K562 (cell line): ENCODE measurements around the gene LRRC4. TPM values are rescaled to one million over a fixed set of nuclear protein-coding genes. Genes with fewer than 3 reads are reported as not detected.

ENCODE experiments used
- ARID3A ChIP-seq: IDR thresholded peaks from 2 replicates; pipeline ENCODE4 v1.6.1; 2012; ENCODE audit warnings: low read depth, low read length, improper control_type of control experiment, borderline replicate concordance
- HMGN3 ChIP-seq: IDR thresholded peaks from 2 replicates; pipeline ENCODE4 v1.6.1; 2011; ENCODE audit warnings: borderline replicate concordance, low read depth, mild to moderate bottlenecking, mixed read lengths, low read length; ENCODE audit not compliant: insufficient read length; ENCODE audit errors: extremely low read depth
- HSF4 ChIP-seq: fragments of 250-450 bp; sonication (Bioruptor Pico); IDR thresholded peaks from 2 replicates; pipeline ENCODE4 v2.1.2; 2022; ENCODE audit warnings: mild to moderate bottlenecking, moderate library complexity, borderline replicate concordance
- MED1 ChIP-seq: sonication (generic); formaldehyde crosslinking; IDR thresholded peaks from 2 replicates; pipeline ENCODE4 v1.8.1; 2023; ENCODE audit warnings: missing genetic modification reagents, borderline replicate concordance
- MLLT1 ChIP-seq, 2 experiments: fragments of 450-650 bp; IDR thresholded peaks; 2 replicates each; pipeline ENCODE4 v1.6.1; 2016
- MTA2 ChIP-seq: fragments of 450-650 bp; IDR thresholded peaks from 2 replicates; pipeline ENCODE4 v1.6.1; 2016; ENCODE audit warnings: low read depth
- PHB2 ChIP-seq: fragments of 450-650 bp; IDR thresholded peaks from 2 replicates; pipeline ENCODE4 v1.6.1; 2017; ENCODE audit warnings: low read depth
- PHF8 ChIP-seq: fragments of 200-600 bp; sonication (generic); IDR thresholded peaks from 2 replicates; pipeline ENCODE4 v1.6.1; 2012; ENCODE audit warnings: mixed run types, mild to moderate bottlenecking, inconsistent platforms, low read length, moderate library complexity, borderline replicate concordance
- PTBP1 ChIP-seq: fragments of 200-400 bp; formaldehyde crosslinking; IDR thresholded peaks from 2 replicates; pipeline ENCODE4 v1.6.1; 2017; ENCODE audit warnings: low read depth, low read length
- SP2 ChIP-seq: IDR thresholded peaks from 2 replicates; pipeline ENCODE4 v1.6.1; 2011; ENCODE audit warnings: mild to moderate bottlenecking, low read depth, low read length, moderate library complexity; ENCODE audit not compliant: poor library complexity, severe bottlenecking; ENCODE audit errors: extremely low read depth
- TAF9B ChIP-seq: fragments of 450-650 bp; IDR thresholded peaks from 2 replicates; pipeline ENCODE4 v1.6.1; 2018; ENCODE audit warnings: mild to moderate bottlenecking; ENCODE audit not compliant: partially characterized antibody
- TBP ChIP-seq: optimal IDR thresholded peaks from 2 replicates; pipeline ENCODE3; 2011; ENCODE audit warnings: low read depth, low read length, improper control_type of control experiment
- TEAD4 ChIP-seq, 2 experiments: sonication (generic) in 1 of 2; formaldehyde crosslinking in 1 of 2; IDR thresholded peaks; 2 replicates each; pipeline versions ENCODE4 v1.6.1 to v1.8.0; 2012 to 2022; ENCODE audit warnings: borderline replicate concordance in 1 of 2, inconsistent platforms in 1 of 2, low read length in 1 of 2, mild to moderate bottlenecking in 1 of 2, missing genetic modification reagents in 1 of 2
- ZNF408 ChIP-seq: fragments of 250-450 bp; sonication (Bioruptor Pico); IDR thresholded peaks from 2 replicates; pipeline ENCODE4 v1.4.0; 2020; ENCODE audit warnings: low read depth, mild to moderate bottlenecking, moderate library complexity
- ZNF589 ChIP-seq: fragments of 200-800 bp; sonication (Bioruptor generic); IDR thresholded peaks from 2 replicates; pipeline ENCODE4 v1.6.1; 2016; ENCODE audit warnings: low read depth, missing genetic modification characterization, missing compliant biosample characterization
- ZZZ3 ChIP-seq: fragments of 450-650 bp; IDR thresholded peaks from 2 replicates; pipeline ENCODE4 v1.6.1; 2016; ENCODE audit warnings: antibody characterized with exemption, mild to moderate bottlenecking, moderate library complexity
- polyA plus RNA-seq, 8 experiments: library from polyadenylated mRNA; depleted of rRNA in 4 of 8; stranded (reverse) in 5 of 8; unstranded in 3 of 8; fragments of >200 nt; fragmentation: Nextera tagmentation in 2 of 8; fragmentation: Illumina TruSeq in 1 of 8; extraction: Ambion mirVana in 2 of 8; extraction: Trizol in 1 of 8; gene quantifications; 2 replicates each; pipeline versions ENCODE4 v1.2.1 to v1.2.3, GENCODE V29; 2011 to 2014; ENCODE audit warnings: inconsistent platforms in 1 of 8, missing spikeins in 1 of 8
- total RNA-seq, 7 experiments: library from RNA; depleted of rRNA in 6 of 7; stranded (reverse); fragments of >200 nt in 6 of 7; fragmentation: Illumina TruSeq in 2 of 7; extraction: Trizol in 2 of 7; gene quantifications; 2 replicates each; pipeline versions ENCODE4 v1.2.1 to v1.2.3, GENCODE V29; 2011 to 2021; ENCODE audit warnings: low replicate concordance in 1 of 7
- TF ChIP-seq, protein P1 (sequence below): fragments of 150-350 bp; conservative IDR thresholded peaks from 2 replicates; pipeline ENCODE4 v1.6.1; 2014; ENCODE audit warnings: low read length
- TF ChIP-seq, protein P2 (sequence below): conservative IDR thresholded peaks from 2 replicates; pipeline ENCODE4 v1.6.1; 2011; ENCODE audit warnings: low read depth, mild to moderate bottlenecking, low read length; ENCODE audit not compliant: control insufficient read depth

Gene LRRC4
- total and polyA plus RNA-seq, 9 of the 15 experiments (the other 6 are each of a cell fraction or from before 2014, with no cell fraction given), result 0.04 to 0.11 TPM; not detected in 7

- TF ChIP-seq, protein P1, sequence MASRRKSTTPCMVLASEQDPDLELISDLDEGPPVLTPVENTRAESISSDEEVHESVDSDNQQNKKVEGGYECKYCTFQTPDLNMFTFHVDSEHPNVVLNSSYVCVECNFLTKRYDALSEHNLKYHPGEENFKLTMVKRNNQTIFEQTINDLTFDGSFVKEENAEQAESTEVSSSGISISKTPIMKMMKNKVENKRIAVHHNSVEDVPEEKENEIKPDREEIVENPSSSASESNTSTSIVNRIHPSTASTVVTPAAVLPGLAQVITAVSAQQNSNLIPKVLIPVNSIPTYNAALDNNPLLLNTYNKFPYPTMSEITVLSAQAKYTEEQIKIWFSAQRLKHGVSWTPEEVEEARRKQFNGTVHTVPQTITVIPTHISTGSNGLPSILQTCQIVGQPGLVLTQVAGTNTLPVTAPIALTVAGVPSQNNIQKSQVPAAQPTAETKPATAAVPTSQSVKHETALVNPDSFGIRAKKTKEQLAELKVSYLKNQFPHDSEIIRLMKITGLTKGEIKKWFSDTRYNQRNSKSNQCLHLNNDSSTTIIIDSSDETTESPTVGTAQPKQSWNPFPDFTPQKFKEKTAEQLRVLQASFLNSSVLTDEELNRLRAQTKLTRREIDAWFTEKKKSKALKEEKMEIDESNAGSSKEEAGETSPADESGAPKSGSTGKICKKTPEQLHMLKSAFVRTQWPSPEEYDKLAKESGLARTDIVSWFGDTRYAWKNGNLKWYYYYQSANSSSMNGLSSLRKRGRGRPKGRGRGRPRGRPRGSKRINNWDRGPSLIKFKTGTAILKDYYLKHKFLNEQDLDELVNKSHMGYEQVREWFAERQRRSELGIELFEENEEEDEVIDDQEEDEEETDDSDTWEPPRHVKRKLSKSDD, result no peak
- TF ChIP-seq PHB2 (peak; percentile 70; the same call in 1 of the 2 replicates), TEAD4 (IDR thresholded peaks at IDR 0.05; ENCODE audit: low read length) (peak; percentile 99), TEAD4 (CRISPR knock-in tag; IDR thresholded peaks at IDR 0.05; ENCODE audit: borderline replicate concordance) (no peak), HMGN3 (peak; percentile 23), MTA2 (peak; percentile 93), ZZZ3 (no peak), HSF4 (CRISPR knock-in tag) (0 out of 2 replicates have a peak, but pooled peaks have one; percentile 13), ZNF589 (CRISPR knock-in tag) (peak; percentile 80), PTBP1 (no peak), TBP (no peak), ARID3A (peak; percentile 7; the same call in 1 of the 2 replicates), TAF9B (no peak), ZNF408 (no peak), SP2 (no peak), MED1 (CRISPR knock-in tag) (no peak), MLLT1 (IDR thresholded peaks at IDR 0.05) (peak in 1 of 2 experiments; percentile 80; a peak in 1 of 4 replicates), PHF8 (no peak)
- TF ChIP-seq, protein P2, sequence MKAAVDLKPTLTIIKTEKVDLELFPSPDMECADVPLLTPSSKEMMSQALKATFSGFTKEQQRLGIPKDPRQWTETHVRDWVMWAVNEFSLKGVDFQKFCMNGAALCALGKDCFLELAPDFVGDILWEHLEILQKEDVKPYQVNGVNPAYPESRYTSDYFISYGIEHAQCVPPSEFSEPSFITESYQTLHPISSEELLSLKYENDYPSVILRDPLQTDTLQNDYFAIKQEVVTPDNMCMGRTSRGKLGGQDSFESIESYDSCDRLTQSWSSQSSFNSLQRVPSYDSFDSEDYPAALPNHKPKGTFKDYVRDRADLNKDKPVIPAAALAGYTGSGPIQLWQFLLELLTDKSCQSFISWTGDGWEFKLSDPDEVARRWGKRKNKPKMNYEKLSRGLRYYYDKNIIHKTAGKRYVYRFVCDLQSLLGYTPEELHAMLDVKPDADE, result no peak
These were observed 44.4 kb downstream of the LRRC4 start (continued) for GRCh38 chr7:127986581-127987521.
